ENCODE data around the gene BTBD16. TPM values are rescaled to one million over a fixed set of nuclear protein-coding genes. Genes with fewer than 3 reads are reported as not detected.

Gene BTBD16
- total RNA-seq, 2 donors from 2014 or later: 0.62 TPM; not detected in 1

- H3K27ac ChIP-seq: no peak overlapping the region
- no peaks in the 10 kb centered on the region for H3K36me3 ChIP-seq
- TF ChIP-seq POLR2A (IDR thresholded peaks at IDR 0.05) (no peak), POLR2AphosphoS5 (IDR thresholded peaks at IDR 0.05) (no peak), CTCF (IDR thresholded peaks at IDR 0.05) (no peak)
- whole genome bisulfite sequencing: 95% methylated on average over 12 of the region's 12 CpGs
- no peaks in the 10 kb centered on the region for H3K4me1 ChIP-seq (replicated peaks)
- intact Hi-C loops (cut with DNase I): no loop called here
- H3K27me3 ChIP-seq (replicated peaks; ENCODE audit: insufficient read depth): no peaks in the 10 kb centered on the region
- H3K4me3 ChIP-seq: no peak overlapping the region
- H3K9me3 ChIP-seq: no peaks in the 10 kb centered on the region
- no peak for DNase-seq (ENCODE audit: low spot score)
These were observed 45.3 kb downstream of the BTBD16 start for GRCh38 chr10:122316224-122316884.

GRCh38 chr10:122321960-122322359, 50.9 kb downstream of the BTBD16 start:
- Histone ChIP-seq H3K36me3 (no peaks in the 10 kb centered on the region), H3K9me3 (no peaks in the 10 kb centered on the region), H3K4me3 (no peak overlapping the region), H3K27ac (no peak overlapping the region), H3K4me1 (replicated peaks) (no peaks in the 10 kb centered on the region), H3K27me3 (replicated peaks; ENCODE audit: insufficient read depth) (no peaks in the 10 kb centered on the region)
- intact Hi-C loops (cut with DNase I): no loop called here
- 71% methylated on average over 4 of the region's 4 CpGs for WGBS
- DNase-seq (ENCODE audit: low spot score): no peak
- TF ChIP-seq POLR2AphosphoS5 (IDR thresholded peaks at IDR 0.05) (no peak), POLR2A (IDR thresholded peaks at IDR 0.05) (no peak), CTCF (IDR thresholded peaks at IDR 0.05) (no peak)

- no peak for TF ChIP-seq POLR2AphosphoS5 (IDR thresholded peaks at IDR 0.05)
- no peak overlapping the region for H3K4me3 ChIP-seq
- 29% methylated on average over 1 of the region's 1 CpG for WGBS
- H3K9me3 ChIP-seq: no peaks in the 10 kb centered on the region
- no peak overlapping the region for H3K27ac ChIP-seq
- intact Hi-C loops (cut with DNase I): no loop called here
- no peaks in the 10 kb centered on the region for H3K36me3 ChIP-seq
- DNase-seq (ENCODE audit: low spot score): no peak
- no peaks in the 10 kb centered on the region for H3K4me1 ChIP-seq (replicated peaks)
- H3K27me3 ChIP-seq (replicated peaks; ENCODE audit: insufficient read depth): no peaks in the 10 kb centered on the region
These were observed 52.1 kb downstream of the BTBD16 start for GRCh38 chr10:122323189-122323588.

- H3K9me3 ChIP-seq: no peaks in the 10 kb centered on the region
- intact Hi-C loops (cut with DNase I): no loop called here
- H3K4me1 ChIP-seq (replicated peaks): no peaks in the 10 kb centered on the region
- no peak overlapping the region for H3K27ac ChIP-seq
- H3K4me3 ChIP-seq: no peak overlapping the region
- no peak for DNase-seq (ENCODE audit: low spot score)
- H3K27me3 ChIP-seq (replicated peaks; ENCODE audit: insufficient read depth): no peaks in the 10 kb centered on the region
- H3K36me3 ChIP-seq: no peaks in the 10 kb centered on the region
- WGBS: 90% methylated on average over 5 of the region's 5 CpGs
- TF ChIP-seq POLR2A (IDR thresholded peaks at IDR 0.05) (no peak), POLR2AphosphoS5 (IDR thresholded peaks at IDR 0.05) (no peak), CTCF (IDR thresholded peaks at IDR 0.05) (no peak)
These were observed 53.0 kb downstream of the BTBD16 start for GRCh38 chr10:122323941-122324675.

- Histone ChIP-seq H3K4me3 (no peak overlapping the region), H3K4me1 (replicated peaks) (no peaks in the 10 kb centered on the region), H3K9me3 (no peaks in the 10 kb centered on the region), H3K27me3 (replicated peaks; ENCODE audit: insufficient read depth) (no peaks in the 10 kb centered on the region), H3K27ac (no peak overlapping the region), H3K36me3 (no peaks in the 10 kb centered on the region)
- no peak for DNase-seq (ENCODE audit: low spot score)
- no peak for TF ChIP-seq POLR2A (IDR thresholded peaks at IDR 0.05)
- no peak for TF ChIP-seq POLR2AphosphoS5 (IDR thresholded peaks at IDR 0.05)
- TF ChIP-seq CTCF (IDR thresholded peaks at IDR 0.05): no peak
- intact Hi-C loops (cut with DNase I): no loop called here
- 76% methylated on average over 2 of the region's 2 CpGs for WGBS
These were observed 54.1 kb downstream of the BTBD16 start for GRCh38 chr10:122325235-122325634.

Measured in prostate gland (tissue), 2 donors.